Endothelial cell of umbilical vein (primary cell): ENCODE data around the gene HECTD2. TPM values are rescaled to one million over a fixed set of nuclear protein-coding genes. Genes with fewer than 3 reads are reported as not detected.

ENCODE experiments used
- BruUV-seq: library from RNA; stranded (reverse); fragments of 400-500 nt; replicated peaks from 2 replicates; lab custom pipeline; 2021; lab: Mats Ljungman, UMichigan
- CTCF ChIA-PET: fragments of 300-600, 350-600 bp; sonication (Branson Sonifier 250); formaldehyde crosslinking; loops from one replicate; lab custom pipeline; 2021; ENCODE audit warnings: antibody characterized with exemption, inconsistent platforms; lab: Charles Lee
- POLR2A ChIA-PET: fragments of 300-600, 350-600 bp; sonication (Branson Sonifier 250); formaldehyde crosslinking; loops from one replicate; lab custom pipeline; 2021; ENCODE audit warnings: antibody characterized with exemption, inconsistent platforms; lab: Charles Lee
- DNase-seq: peaks from one replicate; pipeline ENCODE4 v3.0.0-alpha.2; 2011; ENCODE audit warnings: low read depth, low spot score
- FAIRE-seq: peaks from 2 replicates; lab custom pipeline; 2011; peaks lifted over from hg19 to GRCh38; lab: Jason Lieb, UNC
- H2AFZ ChIP-seq: 2 replicates; pipeline ENCODE4 v1.6.0; 2012; ENCODE audit warnings: low read depth, low read length, control low read depth, inconsistent platforms
- H3K27ac ChIP-seq: 2 replicates; pipeline ENCODE4 v1.5.1; 2011; ENCODE audit warnings: low read depth, mild to moderate bottlenecking, control low read depth, low read length, moderate library complexity; ENCODE audit not compliant: insufficient read depth
- H3K27me3 ChIP-seq, 2 experiments: 2 replicates each; pipeline versions ENCODE4 v1.6.0 to v1.6.1; 2011; ENCODE audit warnings: low read length in 2 of 2, mixed read lengths in 1 of 2; ENCODE audit not compliant: control insufficient read depth in 2 of 2, insufficient read depth in 2 of 2
- H3K36me3 ChIP-seq, 2 experiments: 2 replicates in 1 of 2; 3 replicates in 1 of 2; pipeline ENCODE4 v1.5.1; 2011; ENCODE audit warnings: low read length in 2 of 2, mild to moderate bottlenecking in 1 of 2, moderate library complexity in 1 of 2; ENCODE audit not compliant: control insufficient read depth in 2 of 2, insufficient read depth in 2 of 2; ENCODE audit errors: extremely low read depth in 1 of 2
- H3K4me1 ChIP-seq: 3 replicates; pipeline ENCODE4 v1.5.1; 2011; ENCODE audit warnings: mild to moderate bottlenecking, low read length; ENCODE audit not compliant: control insufficient read depth, insufficient read depth; ENCODE audit errors: extremely low read depth
- H3K4me2 ChIP-seq: 2 replicates; pipeline ENCODE4 v1.6.1; 2011; ENCODE audit warnings: low read length, control low read depth, mixed read lengths; ENCODE audit not compliant: insufficient read depth
- H3K4me3 ChIP-seq, 3 experiments: fragments of 200-600 bp in 1 of 3; sonication (generic), shearing (Covaris generic) in 1 of 3; replicated peaks in 1 of 3; 2 replicates each; pipeline ENCODE4 v1.5.1; 2011 to 2016; ENCODE audit warnings: control low read depth in 3 of 3, low read length in 3 of 3, mild to moderate bottlenecking in 2 of 3, inconsistent platforms in 1 of 3, low read depth in 1 of 3, moderate library complexity in 1 of 3; ENCODE audit not compliant: insufficient read depth in 1 of 3
- H3K79me2 ChIP-seq: 2 replicates; pipeline ENCODE4 v1.6.0; 2012; ENCODE audit warnings: low read length, inconsistent platforms; ENCODE audit not compliant: control insufficient read depth, insufficient read depth
- H3K9ac ChIP-seq: replicated peaks from 2 replicates; pipeline ENCODE3; 2011; ENCODE audit warnings: low read length, control low read depth; ENCODE audit not compliant: insufficient read depth; ENCODE audit errors: extremely low read depth
- H3K9me1 ChIP-seq: replicated peaks from 3 replicates; pipeline ENCODE4 v1.6.0; 2011; ENCODE audit warnings: mild to moderate bottlenecking, low read length; ENCODE audit not compliant: control insufficient read depth, insufficient read depth; ENCODE audit errors: extremely low read depth
- H3K9me3 ChIP-seq: replicated peaks from 2 replicates; pipeline ENCODE4 v1.5.1; 2012; ENCODE audit warnings: low read length, inconsistent platforms; ENCODE audit not compliant: control insufficient read depth, insufficient read depth
- H4K20me1 ChIP-seq: replicated peaks from 2 replicates; pipeline ENCODE3; 2011; ENCODE audit warnings: mild to moderate bottlenecking, low read length; ENCODE audit not compliant: control insufficient read depth, insufficient read depth; ENCODE audit errors: extremely low read depth
- CTCF ChIP-seq, 2 donors: IDR thresholded peaks; 1 replicate in 1 of 2; 2 replicates in 1 of 2; pipeline ENCODE4 v1.5.1; 2011; ENCODE audit warnings: low read length in 2 of 2, mild to moderate bottlenecking in 2 of 2, moderate library complexity in 2 of 2, control low read depth in 1 of 2, inconsistent platforms in 1 of 2, low read depth in 1 of 2; ENCODE audit not compliant: insufficient read depth in 1 of 2; ENCODE audit errors: extremely low read depth in 1 of 2
- EZH2 ChIP-seq: IDR thresholded peaks from 2 replicates; pipeline ENCODE4 v1.6.1; 2012; ENCODE audit warnings: borderline replicate concordance, low read depth, mild to moderate bottlenecking, moderate library complexity, low read length, inconsistent platforms; ENCODE audit not compliant: severe bottlenecking
- FOS ChIP-seq: IDR thresholded peaks from 2 replicates; pipeline ENCODE4 v1.6.1; 2011; ENCODE audit warnings: mild to moderate bottlenecking, low read length, moderate library complexity, borderline replicate concordance; ENCODE audit not compliant: insufficient read depth
- GATA2 ChIP-seq: IDR thresholded peaks from 2 replicates; pipeline ENCODE4 v1.7.0; 2011; ENCODE audit warnings: low read depth, mild to moderate bottlenecking, moderate library complexity, mixed read lengths, low read length; ENCODE audit not compliant: insufficient read length, insufficient read depth
- JUN ChIP-seq: IDR thresholded peaks from 2 replicates; pipeline ENCODE4 v1.6.1; 2011; ENCODE audit warnings: borderline replicate concordance, low read depth; ENCODE audit not compliant: insufficient read length, insufficient read depth
- MYC ChIP-seq: IDR thresholded peaks from one replicate; pipeline ENCODE4 v1.6.1; 2011; ENCODE audit warnings: mild to moderate bottlenecking, low read depth, low read length
- POLR2A ChIP-seq: IDR thresholded peaks from 2 replicates; pipeline ENCODE4 v1.6.1; 2012; ENCODE audit warnings: low read depth, mild to moderate bottlenecking, control low read depth, low read length
- POLR2AphosphoS5 ChIP-seq: IDR thresholded peaks from 2 replicates; pipeline ENCODE4 v1.6.1; 2012; ENCODE audit warnings: low read depth, mild to moderate bottlenecking, control low read depth, low read length, moderate library complexity; ENCODE audit not compliant: insufficient read depth
- dilution Hi-C: fragments of 300-500 bp; cut with MboI; formaldehyde crosslinking; loops from one replicate; pipeline ENCODE4 v1.15.0; 2019; ENCODE audit warnings: low sequenced_read_pairs; ENCODE audit not compliant: extremely low pct_ligation_motif_present
- intact Hi-C: fragments of 100-400 bp; cut with micrococcal nuclease; formaldehyde crosslinking; loops from one replicate; pipeline ENCODE4 v1.10.0; 2022
- polyA plus RNA-seq, 4 experiments: library from polyadenylated mRNA; depleted of rRNA in 3 of 4; stranded (reverse) in 3 of 4; unstranded in 1 of 4; fragments of >200 nt; gene quantifications; 2 replicates each; pipeline versions ENCODE4 v1.2.1 to v1.2.3, GENCODE V29; 2011 to 2012; ENCODE audit warnings: missing spikeins in 1 of 4
- total RNA-seq: library from RNA; stranded (reverse); gene quantifications from 2 replicates; pipeline ENCODE4 v1.2.3, GENCODE V29; 2021
- TF ChIP-seq, protein P1 (sequence below): IDR thresholded peaks from 2 replicates; pipeline ENCODE4 v1.6.1; 2011; ENCODE audit not compliant: insufficient read depth, insufficient read length

The HECTD2 gene
- total and polyA plus RNA-seq, 2 donors (not counting 3 experiments of a cell fraction or from before 2014, with no cell fraction given) = 4.2 to 10.7 TPM

DNA sequence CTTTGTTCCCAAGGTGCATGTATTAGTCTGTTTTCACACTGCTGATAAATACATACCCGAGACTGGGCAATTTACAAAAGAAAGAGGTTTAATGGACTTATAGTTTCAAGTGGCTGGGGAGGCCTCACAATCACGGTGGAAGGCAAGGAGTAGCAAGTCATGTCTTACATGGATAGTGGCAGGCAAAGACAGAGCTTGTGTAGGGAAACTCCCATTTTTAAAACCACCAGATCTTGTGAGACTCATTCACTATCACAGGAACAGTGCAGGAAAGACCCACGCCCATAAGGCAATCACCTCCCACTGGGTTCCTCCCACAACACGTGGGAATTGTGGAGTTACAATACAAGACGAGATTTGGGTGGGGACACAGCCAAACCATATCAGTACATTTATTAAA, 129.8 kb downstream of the HECTD2 start:
- intact Hi-C loops (no loop called here), dilution Hi-C loops (no loop called here)
- H3K4me2 ChIP-seq = no peak overlapping the region

More for the DNA sequence above, 129.8 kb downstream of the HECTD2 start:
- ChIA-PET CTCF (interaction anchor here (1.0 to 1.9 kb wide), 2 partner anchors 12 to 95 kb away, joined by 4 to 5 read pairs; no protein-coding TSS in a partner anchor), POLR2A (no interaction called here)
- Histone ChIP-seq H3K79me2 (no peaks in the 10 kb centered on the region), H3K9me1 (no peaks in the 10 kb centered on the region), H3K9me3 (no peaks in the 10 kb centered on the region), H3K36me3 (no peaks in the 10 kb centered on the region), H3K4me3 (no peak overlapping the region), H2AFZ (no peak overlapping the region), H3K27ac (no peak overlapping the region), H4K20me1 (no peaks in the 10 kb centered on the region), H3K27me3 (no peaks in the 10 kb centered on the region), H3K4me1 (no peaks in the 10 kb centered on the region), H3K9ac (no peak overlapping the region)
- no peak for FAIRE-seq
- DNase-seq = no peak
- no TSS peak for BruUV-seq
- TF ChIP-seq EZH2 (no peak), POLR2AphosphoS5 (no peak), FOS (no peak), GATA2 (no peak), CTCF (IDR thresholded peaks at IDR 0.05; ENCODE audit: extremely low read depth in 1 of 2, insufficient read depth in 1 of 2, low read depth in 1 of 2, low read length in 2 of 2) (no peak), JUN (no peak), POLR2A (no peak), MYC (no peak)
- TF ChIP-seq, protein P1, sequence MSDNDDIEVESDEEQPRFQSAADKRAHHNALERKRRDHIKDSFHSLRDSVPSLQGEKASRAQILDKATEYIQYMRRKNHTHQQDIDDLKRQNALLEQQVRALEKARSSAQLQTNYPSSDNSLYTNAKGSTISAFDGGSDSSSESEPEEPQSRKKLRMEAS = no peak
